ENCODE results near the gene MEA1. TPM values are rescaled to one million over a fixed set of nuclear protein-coding genes. Genes with fewer than 3 reads are reported as not detected.

The MEA1 gene
- total and polyA plus RNA-seq, 7 donors, result 20.3 to 95.2 (median 27.5) TPM

DNA sequence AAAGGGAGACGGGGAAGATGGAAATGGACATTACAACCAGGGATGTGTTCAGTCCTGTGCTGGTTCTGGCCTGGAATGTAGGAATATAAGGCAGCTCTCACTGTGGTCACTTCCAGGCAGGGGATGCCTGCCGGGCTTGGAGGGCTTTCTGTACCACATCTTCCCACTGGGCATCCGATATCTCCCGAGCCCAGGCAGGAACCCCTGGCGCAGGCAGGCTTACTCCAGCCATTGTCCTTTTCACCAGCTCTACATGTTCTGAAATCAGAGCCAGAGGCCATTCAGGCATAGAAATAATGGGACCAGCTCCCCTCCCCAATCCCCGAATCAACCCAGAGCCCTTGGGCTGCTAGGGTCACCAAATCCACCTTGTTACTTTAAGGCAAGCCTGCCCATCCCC lies 1.4 kb downstream of the MEA1 start:
- ATAC-seq, result no peak
- TF ChIP-seq, protein P1, sequence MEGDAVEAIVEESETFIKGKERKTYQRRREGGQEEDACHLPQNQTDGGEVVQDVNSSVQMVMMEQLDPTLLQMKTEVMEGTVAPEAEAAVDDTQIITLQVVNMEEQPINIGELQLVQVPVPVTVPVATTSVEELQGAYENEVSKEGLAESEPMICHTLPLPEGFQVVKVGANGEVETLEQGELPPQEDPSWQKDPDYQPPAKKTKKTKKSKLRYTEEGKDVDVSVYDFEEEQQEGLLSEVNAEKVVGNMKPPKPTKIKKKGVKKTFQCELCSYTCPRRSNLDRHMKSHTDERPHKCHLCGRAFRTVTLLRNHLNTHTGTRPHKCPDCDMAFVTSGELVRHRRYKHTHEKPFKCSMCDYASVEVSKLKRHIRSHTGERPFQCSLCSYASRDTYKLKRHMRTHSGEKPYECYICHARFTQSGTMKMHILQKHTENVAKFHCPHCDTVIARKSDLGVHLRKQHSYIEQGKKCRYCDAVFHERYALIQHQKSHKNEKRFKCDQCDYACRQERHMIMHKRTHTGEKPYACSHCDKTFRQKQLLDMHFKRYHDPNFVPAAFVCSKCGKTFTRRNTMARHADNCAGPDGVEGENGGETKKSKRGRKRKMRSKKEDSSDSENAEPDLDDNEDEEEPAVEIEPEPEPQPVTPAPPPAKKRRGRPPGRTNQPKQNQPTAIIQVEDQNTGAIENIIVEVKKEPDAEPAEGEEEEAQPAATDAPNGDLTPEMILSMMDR (IDR thresholded peaks at IDR 0.05), result no peak
- Histone ChIP-seq H3K36me3 (ENCODE audit: insufficient read depth in 1 of 2, low read depth in 1 of 2) (peaks cover 6 to 51% of the 10 kb centered on the region in 2 donors), H3K4me1 (peaks cover 38% of the 10 kb centered on the region), H3K4me3 (peak overlapping the region; percentile 77), H3K27ac (peak overlapping the region; percentile 87), H3K27me3 (ENCODE audit: insufficient read depth in 3 of 3, low read length in 2 of 3) (no peaks in the 10 kb centered on the region), H3K9me3 (no peaks in the 10 kb centered on the region)
- intact Hi-C loops (cut with DNase I), result loop anchor here in 1 of 2 donors (2.0 kb wide), 1 partner anchor 48 kb away; no protein-coding TSS in a partner anchor
- no peak for DNase-seq
- 74 to 86% (median 75%) methylated on average over 6 of the region's 6 CpGs for WGBS, 3 donors

DNA sequence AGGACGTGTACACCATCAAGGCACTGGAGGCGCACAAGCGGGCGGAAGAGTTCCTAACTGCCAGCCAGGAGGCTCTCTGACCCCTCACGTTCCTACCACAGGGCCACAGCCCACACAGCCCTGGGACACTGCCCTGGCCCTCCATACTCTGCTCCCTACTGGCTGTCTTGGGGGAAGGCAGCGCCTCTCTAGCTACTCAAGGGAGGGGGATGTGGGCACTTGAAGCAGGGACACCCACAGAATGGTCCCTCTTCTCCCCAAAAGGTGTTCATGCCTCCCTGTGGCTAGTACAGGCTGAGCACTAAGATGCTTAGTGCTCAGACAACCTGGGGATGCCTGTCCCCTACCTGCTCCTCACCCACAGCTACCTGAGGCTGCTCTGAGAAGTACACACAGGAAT lies 2.5 kb downstream of the MEA1 start:
- 66 to 77% (median 77%) methylated on average over 6 of the region's 6 CpGs for WGBS, 3 donors
- Histone ChIP-seq H3K36me3 (ENCODE audit: insufficient read depth in 1 of 2, low read depth in 1 of 2) (peaks cover 6 to 63% of the 10 kb centered on the region in 2 donors), H3K27ac (no peak overlapping the region), H3K4me1 (peaks cover 26% of the 10 kb centered on the region), H3K9me3 (no peaks in the 10 kb centered on the region), H3K4me3 (no peak overlapping the region), H3K27me3 (ENCODE audit: insufficient read depth in 3 of 3, low read length in 2 of 3) (no peaks in the 10 kb centered on the region)
- intact Hi-C loops (cut with DNase I), result no loop called here
- DNase-seq (no peak), ATAC-seq (no peak)
- TF ChIP-seq, protein P1 (IDR thresholded peaks at IDR 0.05), result no peak

DNA sequence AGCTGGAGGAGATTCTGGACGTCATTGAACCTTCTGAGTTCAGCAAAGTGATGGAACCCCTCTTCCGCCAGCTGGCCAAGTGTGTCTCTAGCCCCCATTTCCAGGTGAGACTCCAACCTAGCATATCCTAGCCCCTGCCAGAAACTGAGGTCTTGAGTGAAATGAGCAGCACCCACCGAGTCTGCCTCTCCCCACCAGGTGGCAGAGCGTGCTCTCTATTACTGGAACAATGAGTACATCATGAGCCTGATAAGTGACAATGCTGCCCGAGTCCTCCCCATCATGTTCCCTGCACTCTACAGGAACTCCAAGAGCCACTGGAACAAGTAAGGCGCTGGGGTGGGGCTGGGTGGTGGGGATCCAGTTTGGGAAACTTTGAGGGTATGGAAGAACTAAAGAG lies 4.6 kb downstream of the MEA1 start:
- ATAC-seq (peak in 2 of 4 donors; percentile 38 to 41), DNase-seq (peak; percentile 31 to 68)
- peaks cover 8% of the 10 kb centered on the region for H3K4me1 ChIP-seq
- no peaks in the 10 kb centered on the region for H3K27me3 ChIP-seq (ENCODE audit: insufficient read depth in 3 of 3, low read length in 2 of 3)
- H3K4me3 ChIP-seq, result no peak overlapping the region
- H3K27ac ChIP-seq, result no peak overlapping the region
- no peaks in the 10 kb centered on the region for H3K9me3 ChIP-seq
- intact Hi-C loops (cut with DNase I), result loop anchor here (1.0 to 2.0 kb wide), 3 partner anchors 20 to 134 kb away; no protein-coding TSS in a partner anchor
- H3K36me3 ChIP-seq (ENCODE audit: insufficient read depth in 1 of 2, low read depth in 1 of 2), result peaks cover 6 to 70% of the 10 kb centered on the region in 2 donors
- 60 to 67% (median 61%) methylated on average over 6 of the region's 6 CpGs for WGBS, 3 donors
- TF ChIP-seq, protein P1 (IDR thresholded peaks at IDR 0.05), result peak; percentile 47

DNA sequence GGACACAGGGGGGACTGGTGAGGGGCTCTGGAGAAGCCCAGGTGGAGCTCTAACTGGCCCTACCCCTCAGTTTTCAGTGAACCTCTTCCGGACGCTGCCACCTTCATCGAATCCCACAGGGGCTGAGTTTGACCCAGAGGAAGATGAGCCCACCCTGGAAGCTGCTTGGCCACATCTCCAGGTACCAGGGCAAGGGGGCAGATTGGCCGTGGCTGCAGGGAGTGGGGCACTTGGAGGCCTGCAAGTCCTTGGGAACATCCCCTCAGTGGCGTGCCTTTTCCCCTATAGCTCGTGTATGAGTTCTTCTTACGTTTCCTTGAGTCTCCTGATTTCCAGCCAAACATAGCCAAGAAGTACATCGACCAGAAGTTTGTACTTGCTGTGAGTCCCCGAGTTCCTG lies 6.6 kb downstream of the MEA1 start:
- no peak overlapping the region for H3K4me3 ChIP-seq
- no peak for DNase-seq
- no peaks in the 10 kb centered on the region for H3K4me1 ChIP-seq
- no peak overlapping the region for H3K27ac ChIP-seq
- intact Hi-C loops (cut with DNase I), result no loop called here
- H3K9me3 ChIP-seq, result no peaks in the 10 kb centered on the region
- TF ChIP-seq, protein P1 (IDR thresholded peaks at IDR 0.05), result no peak
- 89 to 91% (median 91%) methylated on average over 9 of the region's 9 CpGs for WGBS, 3 donors
- peaks cover 6 to 66% of the 10 kb centered on the region in 2 donors for H3K36me3 ChIP-seq (ENCODE audit: insufficient read depth in 1 of 2, low read depth in 1 of 2)
- ATAC-seq, result no peak
- H3K27me3 ChIP-seq (ENCODE audit: insufficient read depth in 3 of 3, low read length in 2 of 3), result no peaks in the 10 kb centered on the region

DNA sequence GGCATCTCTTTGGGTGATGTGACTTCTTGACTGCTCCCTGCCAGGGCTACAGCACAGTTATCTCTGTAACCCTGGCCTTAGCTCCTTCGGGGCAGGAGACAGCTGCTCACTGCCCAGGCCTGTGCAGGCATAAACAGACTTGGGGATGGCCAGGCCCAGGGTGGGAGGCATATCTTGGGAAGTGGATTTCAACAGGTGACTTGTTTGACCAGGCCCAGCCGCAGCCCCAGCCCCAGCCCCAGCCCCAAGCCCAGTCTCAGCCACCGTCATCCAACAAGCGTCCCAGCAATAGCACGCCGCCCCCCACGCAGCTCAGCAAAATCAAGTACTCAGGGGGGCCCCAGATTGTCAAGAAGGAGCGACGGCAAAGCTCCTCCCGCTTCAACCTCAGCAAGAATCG lies 7.5 kb downstream of the MEA1 start:
- Histone ChIP-seq H3K4me1 (no peaks in the 10 kb centered on the region), H3K36me3 (ENCODE audit: insufficient read depth in 1 of 2, low read depth in 1 of 2) (peaks cover 4 to 57% of the 10 kb centered on the region in 2 donors), H3K27me3 (ENCODE audit: insufficient read depth in 3 of 3, low read length in 2 of 3) (no peaks in the 10 kb centered on the region), H3K9me3 (no peaks in the 10 kb centered on the region), H3K4me3 (no peak overlapping the region), H3K27ac (no peak overlapping the region)
- WGBS, 3 donors, result 92 to 93% (median 93%) methylated on average over 11 of the region's 11 CpGs
- DNase-seq (no peak), ATAC-seq (no peak)
- intact Hi-C loops (cut with DNase I), result no loop called here
- TF ChIP-seq, protein P1 (IDR thresholded peaks at IDR 0.05), result no peak

Measured in psoas muscle (tissue), 8 donors.